GM23338 (cell line): ENCODE measurements around the gene FOXRED1.

Source experiments
- CREB1 ChIP-seq: fragments of 250-450 bp; sonication (Bioruptor Pico); IDR thresholded peaks from 2 replicates; pipeline ENCODE4 v1.5.0; 2020; ENCODE audit warnings: low read depth, mild to moderate bottlenecking, moderate library complexity
- EZH2 ChIP-seq: fragments of 200-600 bp; sonication (generic); IDR thresholded peaks from one replicate; pipeline ENCODE4 v1.8.0; 2017; ENCODE audit warnings: antibody characterized with exemption, mild to moderate bottlenecking, low read depth; ENCODE audit not compliant: unreplicated experiment
- EZH2phosphoT487 ChIP-seq: fragments of 200-600 bp; sonication (generic); IDR thresholded peaks from one replicate; pipeline ENCODE4 v1.8.1; 2018; ENCODE audit warnings: antibody characterized with exemption; ENCODE audit not compliant: unreplicated experiment
- JUNB ChIP-seq: IDR thresholded peaks from one replicate; pipeline ENCODE4 v1.6.1; 2016; ENCODE audit warnings: antibody characterized with exemption; ENCODE audit not compliant: unreplicated experiment
- NANOG ChIP-seq: IDR thresholded peaks from 2 replicates; pipeline ENCODE4 v1.6.1; 2016; ENCODE audit warnings: antibody characterized with exemption, borderline replicate concordance
- POLR2AphosphoS5 ChIP-seq: IDR thresholded peaks from 2 replicates; pipeline ENCODE4 v1.6.1; 2016; ENCODE audit warnings: antibody characterized with exemption, low read depth
- STAT1 ChIP-seq: IDR thresholded peaks from one replicate; pipeline ENCODE4 v1.6.1; 2016; ENCODE audit warnings: antibody characterized with exemption; ENCODE audit not compliant: unreplicated experiment
- ZNF114 ChIP-seq: fragments of 250-450 bp; sonication (Bioruptor Pico); IDR thresholded peaks from 2 replicates; pipeline ENCODE4 v1.5.0; 2020; ENCODE audit warnings: mild to moderate bottlenecking, moderate library complexity
- ZNF331 ChIP-seq: fragments of 250-450 bp; sonication (Bioruptor Pico); IDR thresholded peaks from 2 replicates; pipeline ENCODE4 v1.5.0; 2020; ENCODE audit warnings: low read depth, mild to moderate bottlenecking, moderate library complexity
- ZNF462 ChIP-seq: fragments of 250-450 bp; sonication (Bioruptor Pico); IDR thresholded peaks from 2 replicates; pipeline ENCODE4 v1.5.0; 2020; ENCODE audit warnings: mild to moderate bottlenecking, moderate library complexity
- TF ChIP-seq, protein P1 (sequence below), 2 experiments: fragments of 200-600 bp in 1 of 2; sonication (generic) in 1 of 2; conservative IDR thresholded peaks; 2 replicates each; pipeline versions ENCODE4 v1.5.1 to v1.6.1; 2016 to 2017; ENCODE audit warnings: antibody characterized with exemption in 2 of 2, low read depth in 2 of 2, mild to moderate bottlenecking in 2 of 2, moderate library complexity in 1 of 2
- TF ChIP-seq, protein P2 (sequence below): IDR thresholded peaks from one replicate; pipeline ENCODE4 v1.6.1; 2018; ENCODE audit warnings: antibody characterized with exemption; ENCODE audit not compliant: unreplicated experiment

DNA sequence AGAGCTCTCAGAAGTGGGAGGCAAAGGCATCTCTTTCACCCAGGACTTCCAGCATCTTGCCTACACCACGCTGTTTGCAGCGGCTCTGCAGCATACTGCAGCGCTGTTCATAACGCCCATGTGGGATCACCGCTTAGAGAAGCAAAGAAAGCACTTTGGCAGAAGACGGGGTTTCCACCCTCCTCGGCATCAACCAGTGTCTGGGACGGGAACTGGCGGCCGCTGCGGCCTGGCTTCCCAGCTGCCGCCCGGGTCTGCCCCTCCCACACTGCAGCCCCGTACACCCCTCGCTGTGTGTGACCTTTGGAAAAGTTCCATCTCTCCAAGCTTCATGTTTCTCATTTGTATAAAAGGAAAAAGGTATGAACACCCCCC is 13.4 kb downstream of the FOXRED1 start:
- TF ChIP-seq EZH2phosphoT487: no peak
- TF ChIP-seq EZH2: no peak
- TF ChIP-seq, protein P1, sequence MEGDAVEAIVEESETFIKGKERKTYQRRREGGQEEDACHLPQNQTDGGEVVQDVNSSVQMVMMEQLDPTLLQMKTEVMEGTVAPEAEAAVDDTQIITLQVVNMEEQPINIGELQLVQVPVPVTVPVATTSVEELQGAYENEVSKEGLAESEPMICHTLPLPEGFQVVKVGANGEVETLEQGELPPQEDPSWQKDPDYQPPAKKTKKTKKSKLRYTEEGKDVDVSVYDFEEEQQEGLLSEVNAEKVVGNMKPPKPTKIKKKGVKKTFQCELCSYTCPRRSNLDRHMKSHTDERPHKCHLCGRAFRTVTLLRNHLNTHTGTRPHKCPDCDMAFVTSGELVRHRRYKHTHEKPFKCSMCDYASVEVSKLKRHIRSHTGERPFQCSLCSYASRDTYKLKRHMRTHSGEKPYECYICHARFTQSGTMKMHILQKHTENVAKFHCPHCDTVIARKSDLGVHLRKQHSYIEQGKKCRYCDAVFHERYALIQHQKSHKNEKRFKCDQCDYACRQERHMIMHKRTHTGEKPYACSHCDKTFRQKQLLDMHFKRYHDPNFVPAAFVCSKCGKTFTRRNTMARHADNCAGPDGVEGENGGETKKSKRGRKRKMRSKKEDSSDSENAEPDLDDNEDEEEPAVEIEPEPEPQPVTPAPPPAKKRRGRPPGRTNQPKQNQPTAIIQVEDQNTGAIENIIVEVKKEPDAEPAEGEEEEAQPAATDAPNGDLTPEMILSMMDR (conservative IDR thresholded peaks at IDR 0.05; ENCODE audit: low read depth in 2 of 2): no peak
- TF ChIP-seq POLR2AphosphoS5: no peak; the same call in 1 of the 2 replicates
- TF ChIP-seq CREB1 (CRISPR knock-in tag): no peak
- TF ChIP-seq ZNF114 (CRISPR knock-in tag): no peak
- TF ChIP-seq, protein P2, sequence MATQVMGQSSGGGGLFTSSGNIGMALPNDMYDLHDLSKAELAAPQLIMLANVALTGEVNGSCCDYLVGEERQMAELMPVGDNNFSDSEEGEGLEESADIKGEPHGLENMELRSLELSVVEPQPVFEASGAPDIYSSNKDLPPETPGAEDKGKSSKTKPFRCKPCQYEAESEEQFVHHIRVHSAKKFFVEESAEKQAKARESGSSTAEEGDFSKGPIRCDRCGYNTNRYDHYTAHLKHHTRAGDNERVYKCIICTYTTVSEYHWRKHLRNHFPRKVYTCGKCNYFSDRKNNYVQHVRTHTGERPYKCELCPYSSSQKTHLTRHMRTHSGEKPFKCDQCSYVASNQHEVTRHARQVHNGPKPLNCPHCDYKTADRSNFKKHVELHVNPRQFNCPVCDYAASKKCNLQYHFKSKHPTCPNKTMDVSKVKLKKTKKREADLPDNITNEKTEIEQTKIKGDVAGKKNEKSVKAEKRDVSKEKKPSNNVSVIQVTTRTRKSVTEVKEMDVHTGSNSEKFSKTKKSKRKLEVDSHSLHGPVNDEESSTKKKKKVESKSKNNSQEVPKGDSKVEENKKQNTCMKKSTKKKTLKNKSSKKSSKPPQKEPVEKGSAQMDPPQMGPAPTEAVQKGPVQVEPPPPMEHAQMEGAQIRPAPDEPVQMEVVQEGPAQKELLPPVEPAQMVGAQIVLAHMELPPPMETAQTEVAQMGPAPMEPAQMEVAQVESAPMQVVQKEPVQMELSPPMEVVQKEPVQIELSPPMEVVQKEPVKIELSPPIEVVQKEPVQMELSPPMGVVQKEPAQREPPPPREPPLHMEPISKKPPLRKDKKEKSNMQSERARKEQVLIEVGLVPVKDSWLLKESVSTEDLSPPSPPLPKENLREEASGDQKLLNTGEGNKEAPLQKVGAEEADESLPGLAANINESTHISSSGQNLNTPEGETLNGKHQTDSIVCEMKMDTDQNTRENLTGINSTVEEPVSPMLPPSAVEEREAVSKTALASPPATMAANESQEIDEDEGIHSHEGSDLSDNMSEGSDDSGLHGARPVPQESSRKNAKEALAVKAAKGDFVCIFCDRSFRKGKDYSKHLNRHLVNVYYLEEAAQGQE: no peak
- TF ChIP-seq NANOG: no peak
- no peak for TF ChIP-seq STAT1
- no peak for TF ChIP-seq ZNF462 (CRISPR knock-in tag)
- TF ChIP-seq ZNF331 (CRISPR knock-in tag): no peak
- TF ChIP-seq JUNB: no peak
